OCI-LY1 (cell line): ENCODE results near the gene KAT6B.

Experiments used
- H2AFZ ChIP-seq: fragments of 200-600 bp; sonication (generic), shearing (Covaris generic); 2 replicates; pipeline ENCODE4 v1.6.0; 2014; ENCODE audit warnings: antibody characterized with exemption, mild to moderate bottlenecking, low read length
- H3F3A ChIP-seq: fragments of 200-600 bp; sonication (generic), shearing (Covaris generic); 2 replicates; pipeline ENCODE4 v1.6.0; 2014; ENCODE audit warnings: mild to moderate bottlenecking, antibody characterized with exemption, low read length, moderate library complexity; ENCODE audit not compliant: insufficient read depth
- H3K27ac ChIP-seq: fragments of 200-600 bp; sonication (generic); 2 replicates; pipeline ENCODE4 v1.5.1; 2014; ENCODE audit warnings: low read length, mixed run types, mild to moderate bottlenecking, low read depth; ENCODE audit not compliant: poor library complexity, severe bottlenecking
- H3K27me3 ChIP-seq: fragments of 200-600 bp; sonication (generic); 2 replicates; pipeline ENCODE4 v1.6.0; 2014; ENCODE audit warnings: antibody characterized with exemption, mild to moderate bottlenecking, low read length, moderate library complexity; ENCODE audit not compliant: insufficient read depth
- H3K36me3 ChIP-seq: fragments of 200-600 bp; sonication (generic); 2 replicates; pipeline ENCODE4 v1.6.1; 2014; ENCODE audit warnings: mild to moderate bottlenecking, antibody characterized with exemption, low read length, moderate library complexity, mixed read lengths; ENCODE audit not compliant: insufficient read depth
- H3K4me1 ChIP-seq: fragments of 200-600 bp; sonication (generic); 2 replicates; pipeline ENCODE4 v1.5.1; 2014; ENCODE audit warnings: mild to moderate bottlenecking, low read length, moderate library complexity; ENCODE audit not compliant: insufficient read depth, severe bottlenecking
- H3K4me2 ChIP-seq: fragments of 200-600 bp; sonication (generic), shearing (Covaris generic); 2 replicates; pipeline ENCODE4 v1.6.1; 2014; ENCODE audit warnings: low read length
- H3K4me3 ChIP-seq: fragments of 200-600 bp; sonication (generic); 2 replicates; pipeline ENCODE4 v1.5.1; 2014; ENCODE audit warnings: low read length, low read depth, mild to moderate bottlenecking, mixed read lengths; ENCODE audit not compliant: poor library complexity, severe bottlenecking
- H3K79me2 ChIP-seq: fragments of 200-600 bp; shearing (Covaris generic); 2 replicates; pipeline ENCODE4 v1.6.1; 2016; ENCODE audit warnings: mixed run types, low read length, mixed read lengths; ENCODE audit not compliant: insufficient read depth
- H3K9ac ChIP-seq: fragments of 200-600 bp; sonication (generic), shearing (Covaris generic); 2 replicates; pipeline ENCODE4 v1.6.1; 2014; ENCODE audit warnings: mild to moderate bottlenecking, low read length, mixed read lengths
- H3K9me2 ChIP-seq: fragments of 200-600 bp; sonication (generic), shearing (Covaris generic); 2 replicates; pipeline ENCODE4 v1.6.1; 2014; ENCODE audit warnings: low read depth, mild to moderate bottlenecking, low read length, mixed read lengths
- H3K9me3 ChIP-seq: fragments of 200-600 bp; shearing (Covaris generic); 2 replicates; pipeline ENCODE4 v1.6.1; 2014; ENCODE audit warnings: low read length, mixed read lengths
- H4K20me1 ChIP-seq: fragments of 200-600 bp; sonication (generic), shearing (Covaris generic); 2 replicates; pipeline ENCODE4 v1.6.0; 2016; ENCODE audit warnings: mild to moderate bottlenecking, low read length; ENCODE audit not compliant: insufficient read depth
- CTCF ChIP-seq: fragments of 200-600 bp; sonication (generic), shearing (Covaris generic); IDR thresholded peaks from 2 replicates; pipeline ENCODE4 v1.5.1; 2017; ENCODE audit warnings: mild to moderate bottlenecking, antibody characterized with exemption, low read length, moderate library complexity, mixed read lengths
- EZH2 ChIP-seq: fragments of 200-600 bp; sonication (generic), shearing (Covaris generic); IDR thresholded peaks from 2 replicates; pipeline ENCODE4 v1.8.0; 2017; ENCODE audit warnings: borderline replicate concordance, mixed run types, mild to moderate bottlenecking, antibody characterized with exemption, low read length, moderate library complexity, mixed read lengths

KAT6B gene

GRCh38 chr10:74956555-74957111 lies 130.2 kb downstream of the KAT6B start:
- H3K4me2 ChIP-seq, result no peak overlapping the region

GRCh38 chr10:74957285-74957961 lies 131.0 kb downstream of the KAT6B start:
- no peak overlapping the region for H3K9ac ChIP-seq
- H3K4me3 ChIP-seq, result no peak overlapping the region
- H3F3A ChIP-seq, result no peaks in the 10 kb centered on the region
- no peak overlapping the region for H3K4me2 ChIP-seq
- no peaks in the 10 kb centered on the region for H4K20me1 ChIP-seq
- H3K27ac ChIP-seq, result no peak overlapping the region
- no peaks in the 10 kb centered on the region for H3K9me3 ChIP-seq
- H3K36me3 ChIP-seq, result no peaks in the 10 kb centered on the region
- H3K79me2 ChIP-seq, result peaks cover 12% of the 10 kb centered on the region
- no peaks in the 10 kb centered on the region for H3K27me3 ChIP-seq
- no peak overlapping the region for H2AFZ ChIP-seq
- no peak for TF ChIP-seq CTCF
- TF ChIP-seq EZH2, result no peak
- H3K9me2 ChIP-seq, result no peaks in the 10 kb centered on the region
- H3K4me1 ChIP-seq, result peaks cover 5% of the 10 kb centered on the region

More at GRCh38 chr10:74956555-74957111, 130.2 kb downstream of the KAT6B start:
- no peak overlapping the region for H3K4me3 ChIP-seq
- H3K9ac ChIP-seq, result no peak overlapping the region
- no peaks in the 10 kb centered on the region for H3K27me3 ChIP-seq
- H3K4me1 ChIP-seq, result peaks cover 5% of the 10 kb centered on the region
- H3K9me3 ChIP-seq, result no peaks in the 10 kb centered on the region
- no peaks in the 10 kb centered on the region for H4K20me1 ChIP-seq
- TF ChIP-seq EZH2 (no peak), CTCF (no peak)
- H3K79me2 ChIP-seq, result peaks cover 12% of the 10 kb centered on the region
- H3K27ac ChIP-seq, result no peak overlapping the region
- H3K36me3 ChIP-seq, result no peaks in the 10 kb centered on the region
- H3K9me2 ChIP-seq, result no peaks in the 10 kb centered on the region
- no peak overlapping the region for H2AFZ ChIP-seq
- no peaks in the 10 kb centered on the region for H3F3A ChIP-seq

GRCh38 chr10:74958316-74958715 lies 131.9 kb downstream of the KAT6B start:
- Histone ChIP-seq H3K79me2 (peaks cover 12% of the 10 kb centered on the region), H2AFZ (no peak overlapping the region), H3K9me3 (no peaks in the 10 kb centered on the region), H3K4me1 (peaks cover 5% of the 10 kb centered on the region), H3K9me2 (no peaks in the 10 kb centered on the region), H3K9ac (no peak overlapping the region), H3K4me3 (no peak overlapping the region), H3K4me2 (no peak overlapping the region), H3K36me3 (no peaks in the 10 kb centered on the region), H3F3A (no peaks in the 10 kb centered on the region), H3K27ac (no peak overlapping the region), H3K27me3 (no peaks in the 10 kb centered on the region), H4K20me1 (no peaks in the 10 kb centered on the region)
- TF ChIP-seq CTCF (no peak), EZH2 (no peak)
